GM21390 (cell line): ENCODE measurements around the gene MEA1.
A peak's percentile ranks its signal among the peaks of the same experiment; 100 is the strongest.
"Not testable (repeated sequence)": the region's sequence is repeated elsewhere in the genome, so short reads cannot be mapped to it uniquely, and the experiment has no call there.

Experiments
- ATAC-seq: cut with Tn5 transposase; IDR thresholded peaks from one replicate; pipeline ENCODE4 v1.9.1; 2021; ENCODE audit not compliant: unreplicated experiment

Gene MEA1

DNA sequence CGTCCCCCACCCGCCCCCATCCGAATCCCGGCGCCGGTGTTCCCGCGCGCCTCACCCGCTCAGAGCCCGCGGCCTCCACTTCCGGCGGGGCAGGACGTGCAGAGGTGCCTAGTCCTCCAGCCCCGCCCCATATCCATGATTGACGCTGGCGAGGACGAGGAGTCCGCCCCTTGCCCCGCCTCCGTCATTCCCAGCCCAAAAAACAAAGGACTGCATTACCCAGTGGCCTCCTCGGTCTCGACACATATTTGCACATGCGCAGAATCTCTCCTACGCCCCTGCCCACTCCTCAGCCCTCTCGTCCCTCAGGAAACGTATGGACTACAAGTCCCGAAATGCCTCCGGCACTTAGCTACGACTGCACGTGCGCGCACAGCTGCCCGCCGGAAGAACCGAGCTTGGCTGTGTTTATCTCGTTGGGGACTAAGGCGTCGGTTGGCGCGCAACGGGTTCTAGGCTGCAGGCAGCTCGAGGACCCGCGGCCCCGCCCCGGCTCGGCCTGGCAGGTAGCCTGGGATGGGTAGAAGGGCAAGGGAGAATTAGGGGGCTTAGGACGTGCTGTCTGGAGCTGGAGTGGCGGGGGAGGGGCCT is at the start of gene MEA1, which contains the start of gene KLHDC3:
Gene MEA1, minus strand, starts transcription at position 104 of the 591 bp plus-strand sequence. CDS start 133 bp downstream, outside the sequence.
Gene KLHDC3, plus strand, starts transcription at position 407 of the 591 bp plus-strand sequence. CDS start 2,944 bp downstream, outside the sequence.
- peak; percentile 84 for ATAC-seq

GRCh38 chr6:43062818-43063217 is 49.1 kb upstream of the MEA1 start:
- no peak for ATAC-seq

- ATAC-seq, result no peak
Measured at GRCh38 chr6:43061861-43062260, 48.1 kb upstream of the MEA1 start.

GRCh38 chr6:43060755-43061633 is 47.2 kb upstream of the MEA1 start:
- no peak for ATAC-seq

GRCh38 chr6:43060034-43060754 is 46.4 kb upstream of the MEA1 start:
- no peak for ATAC-seq

GRCh38 chr6:43059168-43060033 is 45.7 kb upstream of the MEA1 start, which contains the start of the genes KLC4 and MRPL2:
Gene KLC4, plus strand, starts transcription at chr6:43059631. Its CDS starts 1,705 bp downstream, at chr6:43061336.
Gene MRPL2, minus strand, starts transcription at chr6:43059434. Its CDS starts 53 bp downstream, at chr6:43059381.
- peak; percentile 82 for ATAC-seq

- no peak for ATAC-seq
Measured at GRCh38 chr6:43058531-43058930, 44.8 kb upstream of the MEA1 start.

GRCh38 chr6:43055966-43056365 is 42.2 kb upstream of the MEA1 start:
- ATAC-seq, result no peak

- no peak for ATAC-seq
Measured at GRCh38 chr6:43054206-43054943, 40.6 kb upstream of the MEA1 start.

GRCh38 chr6:43053545-43054205 is 39.9 kb upstream of the MEA1 start, which contains the start of gene CUL7:
Gene CUL7, minus strand, starts transcription at chr6:43053851. Its CDS starts 1,063 bp downstream, at chr6:43052788.
- ATAC-seq, result peak; percentile 88

DNA sequence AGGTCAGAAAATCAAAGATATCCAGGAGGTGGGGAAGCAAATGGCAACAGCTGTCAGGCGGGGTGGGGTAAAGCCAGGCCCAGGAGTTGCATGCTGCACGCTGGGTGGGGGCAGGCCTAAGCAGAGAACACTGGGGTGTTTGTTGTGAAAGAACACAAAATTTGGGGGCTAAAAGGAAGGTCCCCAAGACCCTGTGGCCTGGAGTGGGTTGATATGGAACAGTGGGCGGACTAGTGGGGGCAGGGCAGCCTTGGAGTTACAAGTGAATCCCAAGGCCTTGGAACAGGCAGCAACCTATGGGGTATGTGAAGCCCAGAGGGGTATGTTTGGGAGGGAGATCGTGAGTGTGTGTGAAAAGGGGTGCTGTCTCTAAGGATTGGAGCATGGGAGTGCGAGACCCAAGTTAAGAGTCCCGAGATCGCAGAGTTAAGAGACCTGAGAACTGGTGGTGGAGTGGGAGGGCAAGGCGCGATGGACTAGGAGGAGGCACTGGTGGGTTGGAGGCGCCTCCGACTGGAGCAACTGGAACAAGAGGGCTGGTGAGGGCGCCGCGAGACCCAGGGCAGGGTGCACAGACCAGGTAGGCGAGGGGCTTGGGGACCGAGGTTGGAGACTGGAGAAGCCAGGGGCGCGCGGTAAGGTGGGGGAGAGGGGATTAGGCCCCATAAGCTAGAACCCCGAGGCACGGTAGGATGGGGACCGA is 39.2 kb upstream of the MEA1 start:
- ATAC-seq, result peak; percentile 22

DNA sequence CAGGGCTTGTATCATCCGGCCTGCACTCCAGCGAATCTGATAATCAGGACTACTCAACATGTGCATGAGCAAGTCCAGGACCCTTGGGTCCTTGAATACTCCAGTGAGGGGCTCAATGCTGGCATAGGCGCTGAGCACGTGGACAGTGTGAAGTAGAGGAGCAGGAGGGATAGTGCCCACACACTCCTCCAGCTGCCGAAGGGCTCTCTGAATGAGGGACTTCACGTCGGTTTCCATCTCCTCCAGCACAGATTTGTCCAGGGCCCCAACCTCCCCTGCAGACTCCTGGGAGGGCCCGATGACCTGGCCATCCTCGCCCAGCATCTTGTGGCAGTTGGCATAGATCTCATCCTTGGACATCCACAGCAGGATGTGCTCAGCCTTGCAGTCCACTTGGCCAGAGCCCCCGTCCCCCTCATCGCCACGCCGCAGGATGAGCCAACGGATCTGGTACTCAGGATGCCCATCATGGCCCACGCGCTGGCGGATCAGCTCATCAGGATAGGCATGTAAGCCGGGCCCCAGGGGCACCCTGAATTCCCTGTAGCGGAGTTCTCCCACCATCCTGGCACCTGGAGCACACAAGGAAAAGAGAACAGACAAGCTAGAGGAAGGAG is 38.6 kb upstream of the MEA1 start:
- ATAC-seq, result no peak

- no peak for ATAC-seq
Measured at GRCh38 chr6:43050981-43051380, 37.2 kb upstream of the MEA1 start.

DNA sequence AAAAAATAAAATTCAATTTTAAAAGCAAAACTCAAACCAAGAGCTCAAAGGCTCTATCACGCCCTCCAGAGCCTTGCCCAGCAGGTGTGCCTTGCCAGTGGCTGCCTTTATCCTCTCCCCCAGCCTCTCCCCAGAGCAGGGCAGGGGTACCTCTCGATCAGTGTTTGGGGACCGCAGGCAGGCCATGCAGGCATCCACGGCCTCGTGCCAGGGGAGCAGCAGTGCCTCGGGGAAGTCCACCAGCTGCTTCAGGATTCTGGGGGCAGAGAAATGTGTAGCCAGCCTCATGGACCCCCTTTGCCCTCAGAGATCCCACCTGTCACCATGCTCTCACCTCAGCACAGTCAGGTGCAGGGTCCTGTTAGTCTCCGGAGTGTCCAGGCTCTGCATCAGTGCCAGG is 34.3 kb upstream of the MEA1 start:
- ATAC-seq, result no peak

DNA sequence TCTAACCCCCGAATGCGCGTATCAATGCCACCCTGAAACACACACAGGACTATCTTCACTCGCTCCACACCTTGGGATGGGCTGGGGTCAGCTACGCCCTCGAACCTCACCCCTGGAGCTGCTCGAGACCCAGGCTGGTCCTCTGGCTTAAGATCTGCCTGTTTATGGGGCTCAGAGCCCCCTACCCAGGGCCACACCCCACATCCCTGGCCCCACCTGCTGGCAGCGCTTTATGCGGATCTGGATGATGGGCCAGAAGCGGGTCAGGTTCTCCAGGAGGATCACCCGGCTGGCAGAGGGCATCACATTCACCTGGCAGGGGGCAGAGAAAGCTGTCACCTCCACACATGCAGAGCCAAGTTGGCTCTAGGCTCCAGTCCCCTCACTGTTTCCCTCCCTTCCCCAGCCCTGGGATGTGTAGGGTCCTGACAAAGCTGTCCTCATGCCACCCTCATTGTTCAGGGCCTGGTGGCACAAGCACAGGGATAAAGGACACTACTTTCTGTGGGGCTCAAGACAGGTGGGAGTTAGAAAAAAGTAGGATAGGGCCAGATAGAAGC is 31.7 kb upstream of the MEA1 start:
- no peak for ATAC-seq

- no peak for ATAC-seq
Measured at GRCh38 chr6:43043310-43043709, 29.6 kb upstream of the MEA1 start.

DNA sequence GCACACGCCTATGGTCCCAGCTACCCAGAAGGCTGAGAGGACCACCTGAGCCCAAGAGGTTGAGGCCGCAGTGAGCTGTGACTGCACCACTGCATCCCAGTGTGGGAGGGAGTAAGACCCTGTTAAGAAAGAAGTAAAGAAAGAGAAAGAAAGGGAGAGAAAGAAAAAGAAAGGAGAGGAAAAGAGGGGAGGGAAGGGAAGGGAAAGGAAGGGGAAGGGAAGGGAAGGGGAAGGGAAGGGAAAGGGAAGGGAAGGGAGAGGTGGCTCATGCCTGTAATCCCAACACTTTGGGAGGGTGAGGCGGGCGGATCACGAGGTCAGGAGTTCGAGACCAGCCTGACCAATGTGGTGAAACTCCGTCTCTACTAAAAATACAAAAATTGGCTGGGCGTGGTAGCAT is 27.7 kb upstream of the MEA1 start:
- ATAC-seq, result not testable (repeated sequence)
